Measurements from ENCODE around the gene XXYLT1.

DNA sequence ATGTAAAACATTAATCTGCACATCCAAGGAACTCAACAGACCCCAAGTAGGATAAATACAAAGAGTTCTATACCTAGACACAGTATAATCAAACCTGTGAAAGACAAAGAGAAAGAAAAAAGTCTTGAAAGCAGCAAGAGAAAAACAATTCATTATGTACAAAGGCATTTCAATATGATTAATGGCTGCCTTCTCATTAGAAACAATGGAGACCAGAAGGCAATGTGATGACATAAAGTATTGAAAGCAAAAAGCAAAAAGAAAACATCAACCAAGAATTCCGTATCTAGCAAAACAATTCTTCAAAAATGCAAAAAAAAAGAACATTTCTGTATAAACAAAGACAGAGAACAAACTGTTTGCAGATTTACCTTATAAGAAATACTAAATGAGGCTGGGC, 81.1 kb downstream of the XXYLT1 start:
- TF ChIP-seq, protein P1, sequence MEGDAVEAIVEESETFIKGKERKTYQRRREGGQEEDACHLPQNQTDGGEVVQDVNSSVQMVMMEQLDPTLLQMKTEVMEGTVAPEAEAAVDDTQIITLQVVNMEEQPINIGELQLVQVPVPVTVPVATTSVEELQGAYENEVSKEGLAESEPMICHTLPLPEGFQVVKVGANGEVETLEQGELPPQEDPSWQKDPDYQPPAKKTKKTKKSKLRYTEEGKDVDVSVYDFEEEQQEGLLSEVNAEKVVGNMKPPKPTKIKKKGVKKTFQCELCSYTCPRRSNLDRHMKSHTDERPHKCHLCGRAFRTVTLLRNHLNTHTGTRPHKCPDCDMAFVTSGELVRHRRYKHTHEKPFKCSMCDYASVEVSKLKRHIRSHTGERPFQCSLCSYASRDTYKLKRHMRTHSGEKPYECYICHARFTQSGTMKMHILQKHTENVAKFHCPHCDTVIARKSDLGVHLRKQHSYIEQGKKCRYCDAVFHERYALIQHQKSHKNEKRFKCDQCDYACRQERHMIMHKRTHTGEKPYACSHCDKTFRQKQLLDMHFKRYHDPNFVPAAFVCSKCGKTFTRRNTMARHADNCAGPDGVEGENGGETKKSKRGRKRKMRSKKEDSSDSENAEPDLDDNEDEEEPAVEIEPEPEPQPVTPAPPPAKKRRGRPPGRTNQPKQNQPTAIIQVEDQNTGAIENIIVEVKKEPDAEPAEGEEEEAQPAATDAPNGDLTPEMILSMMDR (IDR thresholded peaks at IDR 0.05), result no peak
- no peak for TF ChIP-seq POLR2A (IDR thresholded peaks at IDR 0.05)

Data from adrenal gland (tissue), 5 donors.